DMS153 treated with DMSO at 0.1 percent for 48 hours (cell line): Measurements from ENCODE around the gene IL22.
A peak's percentile ranks its signal among the peaks of the same experiment; 100 is the strongest.

Source experiments
- DNase-seq: peaks from one replicate; lab custom pipeline; 2025; ENCODE audit not compliant: unreplicated experiment; lab: John Stamatoyannopoulos, UW

IL22 gene

DNA sequence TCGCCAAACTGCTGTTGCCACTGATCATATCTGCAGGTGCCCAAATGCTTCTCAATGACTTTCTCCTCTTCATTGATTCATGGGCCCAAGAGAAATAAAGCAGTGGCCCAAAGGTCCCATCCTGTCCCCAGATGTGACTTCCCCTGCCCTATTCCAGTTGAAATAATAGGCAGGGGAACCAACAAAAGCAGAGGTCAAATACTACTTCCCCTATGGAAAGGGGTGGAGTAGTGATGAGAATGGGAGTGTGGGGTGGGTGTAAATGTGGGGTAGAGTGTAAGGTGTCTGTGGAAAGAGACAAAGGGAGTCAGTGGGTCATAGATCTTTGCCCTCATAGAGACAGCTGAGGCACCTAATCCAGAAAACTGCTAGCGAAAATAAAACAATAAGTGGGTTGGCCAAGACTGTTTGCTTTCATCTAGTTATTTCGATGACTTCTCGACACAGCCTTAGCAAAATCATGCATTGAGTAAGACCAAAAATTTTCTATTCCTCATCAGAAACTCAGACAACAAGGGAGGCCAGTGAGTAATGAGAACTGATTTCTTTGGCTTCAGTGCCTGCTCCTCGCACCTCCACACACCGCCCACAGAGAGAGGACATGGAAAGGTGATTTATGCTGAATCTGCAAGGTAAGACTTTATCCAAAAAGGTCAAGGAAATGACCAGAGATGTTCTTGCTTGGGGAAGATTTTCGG, 10.9 kb upstream of the IL22 start:
- no peak for DNase-seq

DNA sequence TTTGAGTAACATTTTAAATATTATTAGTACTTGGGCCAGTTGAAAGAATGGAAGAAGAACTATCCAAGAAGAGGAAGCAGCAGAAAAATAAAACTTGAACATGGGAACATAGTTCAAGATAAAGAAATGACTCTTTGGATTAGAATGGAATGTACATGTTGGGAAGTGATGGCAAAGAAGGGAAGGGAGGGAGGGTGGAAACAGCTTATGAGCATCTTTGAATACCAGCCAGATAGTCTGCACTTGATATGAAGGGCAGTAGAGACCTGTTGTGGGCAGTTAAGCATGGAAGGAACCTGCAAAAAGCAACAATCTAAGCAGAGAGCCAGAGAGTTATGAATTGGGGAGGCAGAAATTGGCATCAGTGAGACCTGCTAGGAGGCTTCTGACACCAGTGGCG, 10.0 kb upstream of the IL22 start:
- no peak for DNase-seq

DNA sequence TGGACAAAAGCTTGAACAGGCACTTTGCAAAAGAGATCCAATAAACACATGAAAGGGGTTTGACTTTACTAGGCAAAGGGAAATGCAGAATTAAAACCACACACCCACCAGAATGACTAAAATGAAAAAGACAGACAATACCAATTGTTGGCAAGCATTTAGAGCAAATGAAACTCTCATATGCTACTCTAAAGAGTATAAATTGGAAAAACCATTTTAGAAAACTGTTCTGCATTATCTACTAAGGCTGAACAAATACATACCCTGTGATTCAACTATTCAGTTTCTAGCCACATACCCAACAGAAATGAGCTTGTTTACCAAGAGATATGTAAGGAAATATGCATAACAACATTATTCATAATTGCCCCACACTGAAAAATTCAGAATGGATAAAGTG, 8.5 kb upstream of the IL22 start:
- no peak for DNase-seq

DNA sequence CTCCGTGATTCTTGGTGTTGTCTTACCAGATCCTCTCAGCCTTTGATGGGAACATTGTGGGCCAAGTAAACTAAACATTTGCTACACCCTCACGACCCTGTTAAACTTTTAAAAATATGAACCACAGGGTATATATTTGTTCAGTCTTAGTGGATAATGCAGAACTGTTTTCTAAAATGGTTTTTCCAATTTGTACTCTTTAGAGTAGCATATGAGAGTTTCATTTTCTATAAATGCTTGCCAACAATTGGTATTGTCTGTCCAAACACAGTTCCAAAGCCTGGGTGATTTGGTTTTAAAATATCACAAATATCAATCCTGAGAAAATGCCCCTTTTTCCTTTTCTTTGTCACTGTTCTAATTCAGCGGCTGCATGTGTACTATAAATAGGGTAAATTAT, 6.7 kb upstream of the IL22 start:
- DNase-seq, result no peak

DNA sequence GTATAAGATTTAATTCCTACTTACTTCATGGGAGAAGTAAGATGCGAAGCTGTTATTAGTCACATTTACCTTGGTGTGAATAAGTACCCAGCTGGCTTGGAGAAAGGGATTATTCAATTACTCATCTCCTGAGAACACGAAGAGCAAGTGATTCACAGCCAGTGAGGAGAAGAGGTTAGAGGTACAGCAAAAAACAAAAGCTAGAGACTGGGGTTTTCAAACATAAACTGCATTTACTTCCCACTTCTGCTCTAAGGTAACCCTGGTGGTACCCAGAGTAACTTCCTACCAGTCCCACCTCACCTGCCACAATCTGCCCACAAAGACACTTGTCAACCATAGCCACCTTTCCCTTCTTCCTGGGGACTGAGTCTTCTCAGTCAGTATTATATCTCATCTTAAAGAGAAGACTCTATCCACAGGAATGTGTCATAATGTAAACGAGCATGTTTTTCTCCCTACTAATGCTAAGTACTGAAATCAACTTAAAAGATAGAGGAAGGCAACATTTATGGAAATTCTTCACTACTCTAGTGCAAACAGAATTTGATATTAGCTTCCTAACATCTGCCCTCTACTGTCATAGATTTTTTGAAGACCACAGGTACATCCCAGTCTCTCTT, 6.0 kb upstream of the IL22 start:
- no peak for DNase-seq

DNA sequence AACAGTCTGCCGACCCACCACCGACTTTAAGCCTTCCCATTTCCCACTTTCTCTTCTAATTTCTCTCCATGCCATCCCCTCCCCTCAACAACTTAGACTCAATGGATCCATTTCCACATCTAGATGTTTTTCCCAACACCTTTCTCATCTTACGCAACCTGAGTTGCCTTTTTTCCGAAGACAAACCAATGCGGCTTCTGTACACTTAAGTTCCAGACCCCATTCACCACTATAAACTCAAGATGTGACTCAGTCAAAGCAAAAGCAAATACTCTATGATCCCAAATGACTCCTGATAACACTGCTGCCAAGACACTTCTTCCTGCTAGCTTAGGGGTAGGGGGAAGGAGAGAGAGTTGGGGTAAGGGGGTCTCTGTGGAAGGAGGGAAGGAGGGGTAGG, 1.3 kb downstream of the IL22 start:
- DNase-seq, result no peak

DNA sequence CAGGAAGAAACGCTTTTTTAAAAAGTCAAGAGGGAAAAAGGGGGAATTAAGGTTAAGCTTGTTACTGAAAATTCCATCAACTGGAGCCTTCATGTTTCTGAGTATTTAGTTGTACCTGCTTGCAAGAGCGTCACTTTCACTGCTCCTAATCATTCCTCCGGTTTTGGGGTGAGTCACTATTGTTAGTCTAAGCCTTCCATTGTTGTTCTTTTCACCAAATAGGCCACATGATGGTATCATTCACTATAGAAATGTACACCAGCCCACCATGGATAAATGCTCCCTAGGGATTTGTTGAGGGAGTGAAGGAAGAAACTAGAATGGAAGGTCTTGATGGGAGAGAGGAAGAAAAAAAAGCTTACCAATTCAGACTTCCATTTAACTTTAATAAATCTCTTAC, 3.0 kb downstream of the IL22 start:
- no peak for DNase-seq

DNA sequence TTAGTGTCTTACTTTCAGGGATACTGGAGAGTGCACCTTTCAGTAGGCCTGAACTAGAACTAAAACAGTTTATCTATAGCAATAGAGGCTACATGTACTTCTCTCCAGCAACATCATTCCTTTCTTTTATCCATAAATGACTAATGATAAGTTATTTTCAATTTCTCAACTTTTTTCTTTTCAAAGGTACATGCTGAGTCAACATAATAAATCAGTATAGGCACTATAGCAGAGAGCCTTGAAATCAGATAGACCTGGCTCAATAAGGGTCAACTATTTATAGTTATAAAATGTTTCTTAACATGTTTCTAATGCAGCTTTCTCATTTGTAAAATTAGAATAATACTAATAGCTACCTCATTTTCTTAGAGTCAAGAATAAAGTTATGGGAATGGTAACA, 5.6 kb downstream of the IL22 start:
- no peak for DNase-seq

DNA sequence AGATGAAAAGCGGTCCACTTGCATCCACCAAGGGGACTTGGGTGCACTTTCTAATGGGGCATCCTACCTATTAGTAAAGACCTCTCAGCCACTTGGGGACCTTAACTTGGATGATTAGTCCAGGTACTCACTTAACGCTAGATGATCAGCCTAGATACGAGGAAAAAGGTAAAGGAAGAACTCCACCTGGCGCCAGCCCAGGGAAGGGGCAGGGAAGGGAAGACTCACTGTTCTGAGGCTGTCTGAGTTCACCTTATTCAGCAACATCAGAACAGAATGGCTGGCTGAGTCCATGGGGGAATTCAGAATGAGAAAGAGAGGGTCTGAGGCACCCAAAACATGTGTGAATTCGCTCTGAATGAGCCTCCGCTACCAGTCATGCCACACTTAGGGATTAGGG, 7.1 kb downstream of the IL22 start:
- no peak for DNase-seq

DNA sequence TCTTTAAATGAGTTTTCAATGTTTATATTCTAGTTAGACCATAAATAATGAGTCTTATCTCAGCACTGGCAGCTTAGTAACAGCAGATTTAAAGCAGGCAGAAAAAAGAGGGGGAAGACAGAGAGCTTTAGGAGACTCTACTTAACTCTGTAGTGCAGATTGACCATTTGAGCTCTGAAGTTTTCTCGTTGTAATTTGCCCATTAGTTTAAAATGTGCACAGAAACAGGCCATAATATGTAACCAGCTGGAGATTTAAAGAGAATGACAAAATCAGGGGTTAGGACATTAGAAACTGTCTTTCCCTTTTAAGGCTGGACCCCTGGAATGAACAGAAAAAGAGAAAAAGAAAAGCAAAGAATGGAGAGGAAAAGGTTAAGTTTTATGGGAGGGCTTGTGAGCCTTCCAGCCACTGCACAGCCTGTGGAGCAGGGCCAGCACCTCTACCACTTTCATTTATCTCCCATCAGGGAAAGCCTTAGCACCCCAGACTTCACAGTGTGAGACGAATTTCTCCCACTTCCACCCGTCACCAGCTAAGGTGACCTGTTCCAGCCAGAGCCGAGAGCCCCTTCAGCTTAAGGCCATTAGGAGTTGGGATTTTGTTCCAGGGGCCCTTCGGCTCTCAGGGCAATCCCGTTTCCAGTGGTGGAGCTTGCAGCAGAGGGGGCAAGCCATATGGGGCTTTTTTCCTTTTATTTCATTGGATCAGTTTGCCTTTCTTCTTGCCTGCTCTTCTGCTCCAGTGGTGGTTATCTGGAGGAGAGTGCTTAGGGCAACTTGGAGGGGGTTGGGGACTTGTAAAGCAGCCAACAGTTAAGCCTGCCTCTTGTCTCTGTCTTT, 8.0 kb downstream of the IL22 start:
- no peak for DNase-seq

DNA sequence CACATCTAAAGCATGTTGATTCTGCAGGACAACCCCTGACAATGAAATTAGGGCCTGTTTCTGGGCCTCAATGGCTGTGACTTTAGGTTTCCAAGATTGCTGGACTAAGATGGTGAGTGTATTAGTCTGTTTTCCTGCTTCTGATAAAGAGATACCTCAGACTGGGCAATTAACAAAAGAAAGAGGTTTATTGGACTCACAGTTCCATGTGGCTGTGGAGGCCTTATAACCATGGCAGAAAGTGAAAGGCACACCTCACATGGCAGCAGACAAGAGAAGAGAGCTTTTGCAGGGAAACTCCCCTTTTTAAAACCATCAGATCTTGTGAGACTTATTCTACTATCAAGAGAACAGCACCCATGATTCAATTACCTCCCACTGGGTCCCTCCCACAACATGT, 10.6 kb downstream of the IL22 start:
- DNase-seq, result no peak

DNA sequence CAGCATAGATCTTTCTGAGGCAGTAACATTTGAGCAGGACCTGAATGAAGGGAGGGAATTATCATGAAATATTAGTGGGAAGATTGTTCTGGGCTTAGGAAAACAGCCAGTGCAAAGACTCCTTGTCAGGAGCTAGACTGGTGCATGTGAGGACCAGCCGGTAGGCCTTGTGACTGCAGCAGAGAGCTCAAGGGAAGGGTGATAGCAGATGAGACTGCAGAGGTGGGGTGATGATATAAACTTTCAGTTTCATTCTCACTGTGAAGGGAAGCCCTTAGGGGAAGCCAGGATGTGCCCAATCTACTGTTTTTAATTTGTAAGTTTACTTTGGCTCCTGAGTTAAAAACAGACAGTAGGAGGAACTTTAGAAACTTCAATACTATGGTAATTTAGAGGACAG, 12.4 kb downstream of the IL22 start:
- no peak for DNase-seq

DNA sequence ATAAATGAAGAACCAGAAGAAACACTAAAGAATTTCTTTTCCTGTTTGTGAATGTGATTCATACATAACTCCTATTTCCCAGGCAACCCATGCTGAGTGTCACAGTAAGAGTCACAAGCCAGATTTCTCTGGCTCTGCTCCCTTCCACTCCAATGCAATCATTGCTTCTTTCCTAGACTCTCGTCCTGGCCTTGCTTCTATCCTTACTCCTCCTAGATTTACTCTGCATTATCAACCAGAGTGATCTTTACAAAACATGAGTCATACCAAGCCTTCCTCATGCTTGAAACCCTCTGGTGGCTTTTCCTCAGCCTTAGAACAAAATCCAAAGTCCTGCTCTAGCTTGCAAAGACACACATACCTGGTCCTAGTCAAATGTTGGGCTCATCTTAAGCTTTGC, 13.3 kb downstream of the IL22 start:
- DNase-seq, result no peak

DNA sequence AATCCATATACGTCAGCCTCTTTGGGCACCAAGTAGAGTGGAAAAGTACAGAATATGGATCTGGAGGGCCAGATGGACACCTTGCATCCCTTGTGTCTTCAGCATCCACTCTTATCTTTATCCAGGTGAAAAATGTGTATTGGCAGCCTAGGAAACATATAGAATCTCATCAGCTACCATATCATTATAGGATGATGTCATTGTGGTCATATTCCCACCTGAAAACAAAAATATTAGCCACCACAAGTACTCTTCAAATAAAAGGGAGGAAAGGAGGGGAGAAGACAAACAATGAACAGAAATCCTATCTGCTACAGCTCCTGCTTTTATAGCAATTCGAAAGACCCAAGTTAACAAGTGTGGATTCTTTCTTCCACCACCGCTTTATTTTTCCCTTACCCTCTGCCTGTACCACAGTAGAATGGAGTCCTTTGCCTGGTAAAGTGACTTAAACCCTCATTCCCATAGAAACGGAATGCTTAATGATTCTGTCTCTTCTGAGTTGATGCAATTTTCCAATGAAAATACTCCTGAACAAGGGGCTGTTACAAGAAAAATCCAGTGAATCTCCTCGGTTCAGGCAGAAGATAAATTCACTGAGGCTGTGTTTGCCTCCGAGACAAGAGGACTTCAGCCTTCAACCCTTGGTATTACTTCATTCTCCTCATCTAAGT, 14.0 kb downstream of the IL22 start:
- no peak for DNase-seq

DNA sequence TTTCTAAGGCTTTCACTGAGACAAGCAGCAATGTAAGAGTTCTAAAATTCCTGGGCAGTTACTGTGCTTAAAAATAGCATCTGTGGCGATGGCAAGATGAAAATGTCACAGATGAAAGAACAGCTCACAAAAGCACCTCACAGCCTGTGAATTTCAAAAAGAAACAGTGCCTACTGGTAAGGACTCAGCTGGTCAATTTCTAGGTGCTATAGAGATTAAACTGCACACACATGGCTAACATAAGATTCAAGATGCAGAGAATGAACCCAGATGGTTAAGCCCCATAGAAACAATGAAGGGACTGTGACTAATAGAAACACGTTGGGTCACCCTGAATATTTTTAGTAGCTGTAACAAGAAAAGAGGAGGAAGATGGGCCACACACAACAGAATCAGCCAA, 15.8 kb downstream of the IL22 start:
- DNase-seq, result no peak

DNA sequence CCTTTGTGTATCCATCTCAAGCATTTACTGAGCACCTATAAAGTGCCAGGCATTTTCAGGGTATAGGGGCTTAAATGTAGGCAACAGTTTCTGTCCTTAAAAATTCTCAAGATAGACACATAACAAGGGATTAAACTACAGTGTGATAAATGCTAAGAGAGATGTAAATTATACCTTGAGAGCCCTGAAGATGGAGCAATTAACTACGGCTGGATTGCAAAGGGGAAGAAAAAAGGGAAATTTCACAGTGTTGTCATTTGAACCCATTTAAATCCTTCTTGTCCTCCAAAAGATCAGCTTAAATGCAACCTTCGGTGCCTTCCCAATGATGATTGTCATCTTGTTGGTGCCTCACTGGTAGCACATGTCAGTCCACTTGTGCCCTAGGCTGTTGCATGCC, 16.3 kb downstream of the IL22 start:
- DNase-seq, result no peak

DNA sequence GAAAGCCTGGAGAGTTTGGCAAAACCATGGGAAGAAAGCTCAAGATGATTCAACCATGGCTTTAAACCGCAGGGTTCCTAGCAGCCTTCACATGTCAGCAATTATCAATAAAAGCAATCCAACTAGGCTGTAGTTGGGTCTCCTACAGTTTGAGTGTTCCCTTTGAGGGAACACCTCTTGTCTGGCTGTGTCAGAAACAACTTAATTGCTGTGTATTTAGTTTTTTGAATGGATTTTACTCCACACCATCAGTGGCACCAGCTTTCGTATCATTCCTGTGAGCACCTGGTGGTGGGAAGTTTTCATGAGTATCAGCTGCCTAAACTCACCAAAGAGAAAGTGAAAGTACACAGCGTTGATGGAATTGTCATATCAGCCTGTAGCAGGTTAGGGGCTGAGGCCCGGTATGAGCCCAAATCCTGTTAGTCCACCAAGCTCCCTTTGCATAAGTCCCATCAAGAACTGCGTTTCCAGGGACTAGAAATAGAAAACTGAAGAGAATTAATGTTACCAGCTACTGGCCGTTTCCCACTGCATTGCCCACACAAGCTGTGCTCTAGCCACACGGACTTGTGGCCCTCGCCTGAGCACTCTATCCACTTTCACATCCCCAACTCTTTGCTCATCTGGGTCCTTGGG, 16.9 kb downstream of the IL22 start:
- peak; percentile 52 for DNase-seq

DNA sequence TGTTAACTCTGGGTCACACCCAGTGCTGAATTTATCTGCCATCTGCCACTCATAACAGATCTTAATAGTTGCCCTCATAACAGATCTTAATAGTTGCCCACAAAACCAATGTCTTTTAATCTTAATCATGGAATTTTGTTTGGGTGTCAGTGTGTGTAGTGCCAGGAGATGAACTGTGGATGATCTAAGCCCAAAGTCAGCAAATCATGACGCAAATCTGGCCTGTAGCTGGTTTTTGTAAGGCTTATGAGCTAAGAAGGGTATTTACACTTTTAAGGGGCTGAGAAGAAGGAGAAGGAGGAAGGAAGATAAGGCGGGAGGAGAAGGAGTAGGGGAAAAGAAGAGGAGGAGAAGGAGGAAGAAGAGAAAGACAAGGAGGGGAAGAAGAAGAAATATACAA, 17.8 kb downstream of the IL22 start:
- no peak for DNase-seq

DNA sequence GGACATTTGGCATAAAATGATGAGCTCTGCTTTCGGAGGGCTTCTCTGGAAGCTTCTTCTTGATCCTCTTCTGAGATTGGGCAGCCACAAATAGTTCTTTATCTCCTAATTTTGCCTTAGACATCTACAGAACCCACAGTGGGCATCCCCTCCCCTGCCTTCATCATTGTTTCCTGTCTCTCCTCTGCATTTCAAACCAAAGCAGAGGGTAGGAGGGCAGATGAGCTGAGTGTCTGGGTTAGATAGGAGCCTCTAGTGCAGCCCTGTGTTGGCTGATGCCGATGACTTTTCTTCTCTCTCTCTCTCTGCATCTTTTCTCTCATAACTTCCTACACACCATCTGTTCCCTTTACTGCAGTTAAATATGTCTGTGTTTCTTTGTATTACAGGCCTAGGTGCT, 19.3 kb downstream of the IL22 start:
- DNase-seq, result no peak

DNA sequence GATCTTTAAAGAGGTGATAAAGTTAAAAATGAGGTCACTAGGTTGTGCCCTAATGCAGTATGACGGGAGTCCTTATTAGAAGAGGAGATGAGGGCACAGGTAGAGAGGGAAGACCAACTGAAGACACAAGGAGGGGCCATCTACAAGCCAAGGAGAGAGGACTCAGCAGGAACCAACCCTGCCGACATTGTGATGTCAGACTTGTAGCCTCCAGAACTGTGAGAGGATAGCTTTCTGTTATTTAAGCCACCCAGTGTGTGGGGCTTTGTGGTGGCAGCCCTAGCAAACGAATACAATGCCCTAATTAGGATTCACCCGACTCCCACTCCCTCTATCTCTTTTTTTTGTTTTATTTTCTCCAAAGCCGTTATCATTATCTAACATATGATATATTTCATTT, 19.9 kb downstream of the IL22 start:
- DNase-seq, result no peak

DNA sequence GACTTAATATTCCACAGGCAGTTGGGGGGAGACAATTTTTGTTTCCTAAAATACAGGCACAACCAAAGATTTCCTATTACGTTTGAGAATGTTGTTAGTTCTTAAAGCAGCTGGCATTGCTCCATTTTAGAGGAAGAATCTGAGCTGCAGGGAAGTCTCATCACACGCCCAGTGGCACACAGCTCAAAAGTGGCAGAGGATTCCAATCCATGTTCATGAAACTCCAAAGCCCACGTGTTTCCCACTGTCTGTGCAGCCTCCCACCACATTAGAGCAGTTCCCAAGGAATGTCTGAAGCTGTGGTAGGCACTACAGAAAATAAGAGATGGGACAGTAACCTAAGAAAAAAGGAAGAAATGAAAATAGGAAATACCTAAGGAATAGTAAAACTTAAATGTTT, 21.7 kb downstream of the IL22 start:
- no peak for DNase-seq
